Activated CD4-positive, alpha-beta T cell treated with anti-CD3 and anti-CD28 coated beads for 4 hours (primary cell): ENCODE data around the gene GPR101.
"Not testable (repeated sequence)": the region's sequence is repeated elsewhere in the genome, so short reads cannot be mapped to it uniquely, and the experiment has no call there.

Source experiments
- DNase-seq, 2 donors: peaks; one replicate each; pipeline ENCODE4 v3.0.0-alpha.2; 2020

The GPR101 gene

GRCh38 chrX:137025930-137026329 lies 7.9 kb downstream of the GPR101 start:
- no peak for DNase-seq

DNA sequence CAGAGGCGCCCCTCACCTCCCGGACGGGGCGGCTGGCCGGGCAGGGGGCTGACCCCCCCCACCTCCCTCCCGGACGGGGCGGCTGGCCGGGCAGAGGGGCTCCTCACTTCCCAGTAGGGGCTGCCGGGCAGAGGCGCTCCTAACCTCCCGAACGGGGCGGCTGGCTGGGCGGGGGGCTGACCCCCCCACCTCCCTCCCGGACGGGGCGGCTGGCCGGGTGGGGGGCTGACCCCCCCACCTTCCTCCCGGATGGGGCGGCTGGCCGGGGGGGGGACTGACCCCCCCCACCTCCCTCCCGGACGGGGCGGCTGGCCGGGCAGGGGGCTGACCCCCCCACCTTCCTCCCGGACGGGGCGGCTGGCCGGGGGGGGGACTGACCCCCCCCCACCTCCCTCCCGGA lies 33.6 kb downstream of the GPR101 start:
- DNase-seq: not testable (repeated sequence)

DNA sequence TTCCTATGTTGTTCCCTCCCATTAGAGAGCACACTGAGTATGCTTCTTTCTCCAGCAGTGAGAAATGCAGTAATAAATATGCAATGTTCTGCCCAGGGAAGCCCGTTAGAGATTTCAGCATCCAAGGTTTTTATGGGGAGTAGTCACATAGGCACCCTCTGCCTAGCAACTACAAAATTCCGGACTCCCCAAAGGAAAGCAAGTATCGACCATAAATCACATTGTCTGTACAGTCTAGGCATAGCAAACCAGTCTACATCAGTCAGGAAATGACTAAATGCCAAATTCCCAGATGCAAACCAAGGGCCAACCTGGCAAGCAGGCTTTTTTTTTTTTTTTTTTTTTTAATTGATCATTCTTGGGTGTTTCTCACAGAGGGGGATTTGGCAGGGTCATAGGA lies 34.8 kb downstream of the GPR101 start:
- no peak for DNase-seq
